ENCODE data around the gene GAS6.
"Not testable (repeated sequence)": the region's sequence is repeated elsewhere in the genome, so short reads cannot be mapped to it uniquely, and the experiment has no call there.

GAS6 gene

GRCh38 chr13:113796964-113797676 is 66.8 kb downstream of the GAS6 start:
- ChIA-PET POLR2A (no interaction called here), CTCF (no interaction called here)
- no peak for DNase-seq (ENCODE audit: extremely low spot score)
- no peak for TF ChIP-seq FOXM1 (IDR thresholded peaks at IDR 0.05; ENCODE audit: borderline replicate concordance)
- no peak for TF ChIP-seq NFRKB (IDR thresholded peaks at IDR 0.05)
- TF ChIP-seq FOXK2 (IDR thresholded peaks at IDR 0.05) = no peak
- TF ChIP-seq HDGF (IDR thresholded peaks at IDR 0.05; ENCODE audit: borderline replicate concordance) = no peak
- no peak for TF ChIP-seq ELF4 (IDR thresholded peaks at IDR 0.05)
- no peak for TF ChIP-seq ARNT (IDR thresholded peaks at IDR 0.05)
- TF ChIP-seq BHLHE40 (IDR thresholded peaks at IDR 0.05; ENCODE audit: borderline replicate concordance) = no peak
- no peak for TF ChIP-seq SUZ12 (IDR thresholded peaks at IDR 0.05)
- no peak for TF ChIP-seq TARDBP (IDR thresholded peaks at IDR 0.05)
- no peak for TF ChIP-seq L3MBTL2 (conservative IDR thresholded peaks at IDR 0.05)

GRCh38 chr13:113796211-113796963 is 67.5 kb downstream of the GAS6 start:
- ChIA-PET CTCF (no interaction called here), POLR2A (no interaction called here)
- TF ChIP-seq SP1 (IDR thresholded peaks at IDR 0.05) (no peak), ZNF384 (IDR thresholded peaks at IDR 0.05) (no peak), HDGF (IDR thresholded peaks at IDR 0.05; ENCODE audit: borderline replicate concordance) (no peak), PKNOX1 (IDR thresholded peaks at IDR 0.05) (no peak), ARNT (IDR thresholded peaks at IDR 0.05) (no peak), LEF1 (IDR thresholded peaks at IDR 0.05; ENCODE audit: borderline replicate concordance) (no peak), CTBP1 (IDR thresholded peaks at IDR 0.05; ENCODE audit: borderline replicate concordance) (no peak), TARDBP (IDR thresholded peaks at IDR 0.05) (no peak), L3MBTL2 (conservative IDR thresholded peaks at IDR 0.05) (no peak), NFRKB (IDR thresholded peaks at IDR 0.05) (no peak), SUZ12 (IDR thresholded peaks at IDR 0.05) (no peak), FOXA1 (IDR thresholded peaks at IDR 0.05) (no peak), FOXM1 (IDR thresholded peaks at IDR 0.05; ENCODE audit: borderline replicate concordance) (no peak), BHLHE40 (IDR thresholded peaks at IDR 0.05; ENCODE audit: borderline replicate concordance) (no peak)
- no peak for DNase-seq (ENCODE audit: extremely low spot score)

DNA sequence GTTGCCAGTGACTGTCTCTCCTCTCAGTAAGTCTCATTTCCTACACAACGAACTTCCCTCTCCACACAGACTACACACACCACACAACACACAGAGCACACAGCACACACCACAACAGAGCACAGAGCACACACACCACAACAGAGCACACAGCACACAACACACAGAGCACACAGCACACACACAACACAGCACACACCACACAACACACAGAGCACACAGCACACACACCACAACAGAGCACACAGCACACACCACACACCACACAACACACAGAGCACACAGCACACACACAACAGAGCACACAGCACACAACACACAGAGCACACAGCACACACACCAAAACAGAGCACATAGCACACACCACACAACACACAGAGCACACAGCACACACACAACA is 68.5 kb downstream of the GAS6 start:
- DNase-seq (ENCODE audit: extremely low spot score); CTCF ChIA-PET; POLR2A ChIA-PET: not testable (repeated sequence)

- no peak for DNase-seq (ENCODE audit: extremely low spot score)
- POLR2A ChIA-PET = no interaction called here
- CTCF ChIA-PET = no interaction called here
- TF ChIP-seq PKNOX1 (IDR thresholded peaks at IDR 0.05) (no peak), LEF1 (IDR thresholded peaks at IDR 0.05; ENCODE audit: borderline replicate concordance) (no peak), NFRKB (IDR thresholded peaks at IDR 0.05) (no peak), FOXK2 (IDR thresholded peaks at IDR 0.05) (no peak), FOXA1 (IDR thresholded peaks at IDR 0.05) (no peak), CTBP1 (IDR thresholded peaks at IDR 0.05; ENCODE audit: borderline replicate concordance) (no peak), L3MBTL2 (conservative IDR thresholded peaks at IDR 0.05) (no peak), SUZ12 (IDR thresholded peaks at IDR 0.05) (no peak), HDGF (IDR thresholded peaks at IDR 0.05; ENCODE audit: borderline replicate concordance) (no peak), ZNF384 (IDR thresholded peaks at IDR 0.05) (no peak), ELF4 (IDR thresholded peaks at IDR 0.05) (no peak), ARNT (IDR thresholded peaks at IDR 0.05) (no peak), TARDBP (IDR thresholded peaks at IDR 0.05) (no peak), BHLHE40 (IDR thresholded peaks at IDR 0.05; ENCODE audit: borderline replicate concordance) (no peak), FOXM1 (IDR thresholded peaks at IDR 0.05; ENCODE audit: borderline replicate concordance) (no peak), SP1 (IDR thresholded peaks at IDR 0.05) (no peak)
These were observed 69.1 kb downstream of the GAS6 start for GRCh38 chr13:113794764-113795173.

GRCh38 chr13:113794086-113794485 is 69.8 kb downstream of the GAS6 start:
- DNase-seq (ENCODE audit: extremely low spot score) = no peak
- ChIA-PET POLR2A (no interaction called here), CTCF (no interaction called here)
- TF ChIP-seq ARNT (IDR thresholded peaks at IDR 0.05) = no peak
- no peak for TF ChIP-seq SP1 (IDR thresholded peaks at IDR 0.05)
- TF ChIP-seq L3MBTL2 (conservative IDR thresholded peaks at IDR 0.05) = no peak
- TF ChIP-seq CTBP1 (IDR thresholded peaks at IDR 0.05; ENCODE audit: borderline replicate concordance) = no peak
- no peak for TF ChIP-seq LEF1 (IDR thresholded peaks at IDR 0.05; ENCODE audit: borderline replicate concordance)
- TF ChIP-seq NFRKB (IDR thresholded peaks at IDR 0.05) = no peak
- no peak for TF ChIP-seq ZNF384 (IDR thresholded peaks at IDR 0.05)
- no peak for TF ChIP-seq PKNOX1 (IDR thresholded peaks at IDR 0.05)
- no peak for TF ChIP-seq FOXK2 (IDR thresholded peaks at IDR 0.05)
- TF ChIP-seq FOXM1 (IDR thresholded peaks at IDR 0.05; ENCODE audit: borderline replicate concordance) = no peak
- TF ChIP-seq FOXA1 (IDR thresholded peaks at IDR 0.05) = no peak
- no peak for TF ChIP-seq SUZ12 (IDR thresholded peaks at IDR 0.05)
- no peak for TF ChIP-seq ELF4 (IDR thresholded peaks at IDR 0.05)
- no peak for TF ChIP-seq BHLHE40 (IDR thresholded peaks at IDR 0.05; ENCODE audit: borderline replicate concordance)
- no peak for TF ChIP-seq HDGF (IDR thresholded peaks at IDR 0.05; ENCODE audit: borderline replicate concordance)

DNA sequence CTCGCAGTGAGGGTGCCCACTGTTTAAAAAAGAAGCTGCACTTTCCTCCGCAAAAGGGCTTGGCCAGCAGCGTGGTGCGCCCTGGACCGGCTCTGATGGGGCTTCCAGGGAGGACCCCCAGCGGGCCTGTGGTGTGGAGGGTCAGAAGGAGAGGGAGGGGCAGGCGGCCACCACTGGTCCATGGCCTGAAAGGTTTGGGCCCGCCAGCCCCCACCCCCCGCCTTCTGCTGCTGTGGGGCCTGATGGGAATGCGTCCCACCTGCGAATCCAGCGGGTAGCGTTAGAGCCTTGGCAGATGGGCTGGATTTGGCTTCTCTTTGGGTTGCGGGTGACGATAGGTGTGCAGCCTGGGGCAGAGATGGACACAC is 70.2 kb downstream of the GAS6 start:
- POLR2A ChIA-PET = no interaction called here

More for the DNA sequence above, 70.2 kb downstream of the GAS6 start:
- TF ChIP-seq PKNOX1 (IDR thresholded peaks at IDR 0.05) (no peak), FOXA1 (IDR thresholded peaks at IDR 0.05) (no peak)
- CTCF ChIA-PET = no interaction called here
- no peak for DNase-seq (ENCODE audit: extremely low spot score)
